Heart left ventricle (tissue), 13 donors: ENCODE data around the gene WNT7A.

Source experiments
- CTCF ChIP-seq, 12 donors: fragments of 200-600 bp; sonication (generic) in 4 of 12; IDR thresholded peaks; one replicate each; pipeline versions ENCODE4 v1.5.0 to v1.8.0; 2018 to 2022; ENCODE audit warnings: antibody characterized with exemption in 12 of 12, mild to moderate bottlenecking in 5 of 12
- POLR2A ChIP-seq, 2 donors: fragments of 450-650 bp; IDR thresholded peaks; one replicate each; pipeline ENCODE4 v1.6.1; 2017; ENCODE audit warnings: antibody characterized with exemption in 2 of 2, mild to moderate bottlenecking in 2 of 2, moderate library complexity in 2 of 2
- donor health status: ischemic (EF 13 %, LVEDD 7.1; RV severe dilation, severe dysfunction).
- donor health status: DM: no; HTN: yes; CAD: no.
- donor health status: DM: no; HTN: no; CAD: no.
- donor health status: ischemic (EF 25% LVEDD 6.9; RV normal size, moderate dysfunction).
- donor health status: ischemic (EF 25% LVEDD 5.7; RV mildly dilated, moderate dysfunction).
- donor health status: ischemic (EF 35%, LVEDD 5.7; RV mildly dilated, moderate dysfunction).
- donor health status: nonischemic (EF 11% LVEDD 7.7; RV severe dilation, severe dysfunction).
- donor health status: DM: yes; HTN: yes; CAD: no.
- donor health status: PGD.
- donor health status: ischemic (EF 29% LVEDD 5.4; RV normal size, mild dysfunction).
- donor health status: nonischemic (EF 23%, LVEDD 6.1; RV moderate dilation, normal function).

GRCh38 chr3:13865581-13865980 is 14.3 kb downstream of the WNT7A start:
- TF ChIP-seq CTCF (IDR thresholded peaks at IDR 0.05) (no peak), POLR2A (IDR thresholded peaks at IDR 0.05) (no peak)
